Liver (tissue), 3 donors: Measurements from ENCODE around the gene LRP11.

Experiments used
- ATF3 ChIP-seq: IDR thresholded peaks from 2 replicates; pipeline ENCODE4 v1.6.1; 2016; ENCODE audit warnings: antibody characterized with exemption
- CTCF ChIP-seq: fragments of 150-350 bp; IDR thresholded peaks from 2 replicates; pipeline ENCODE4 v1.5.1; 2017; ENCODE audit warnings: improper control_type of control experiment, low read depth, low read length; ENCODE audit not compliant: missing input control
- EGR1 ChIP-seq, 2 donors: IDR thresholded peaks; 2 replicates each; pipeline ENCODE4 v1.6.1; 2016 to 2018; ENCODE audit warnings: antibody characterized with exemption in 2 of 2, low read depth in 2 of 2
- FOXA2 ChIP-seq: IDR thresholded peaks from 2 replicates; pipeline ENCODE4 v1.6.1; 2016; ENCODE audit warnings: antibody characterized with exemption
- GABPA ChIP-seq, 2 donors: IDR thresholded peaks in 1 of 2; conservative IDR thresholded peaks in 1 of 2; 2 replicates each; pipeline ENCODE4 v1.6.1; 2016; ENCODE audit warnings: antibody characterized with exemption in 2 of 2, mild to moderate bottlenecking in 1 of 2, moderate library complexity in 1 of 2
- JUND ChIP-seq, 2 donors: IDR thresholded peaks; 2 replicates each; pipeline ENCODE4 v1.6.1; 2016; ENCODE audit warnings: antibody characterized with exemption in 2 of 2
- MAX ChIP-seq: IDR thresholded peaks from 2 replicates; pipeline ENCODE4 v1.6.1; 2016; ENCODE audit warnings: antibody characterized with exemption
- RAD21 ChIP-seq, 2 donors: IDR thresholded peaks; 2 replicates each; pipeline ENCODE4 v1.6.1; 2016; ENCODE audit warnings: antibody characterized with exemption in 2 of 2, mild to moderate bottlenecking in 2 of 2
- REST ChIP-seq: IDR thresholded peaks from 2 replicates; pipeline ENCODE4 v1.6.1; 2016; ENCODE audit warnings: antibody characterized with exemption, mild to moderate bottlenecking
- SP1 ChIP-seq: IDR thresholded peaks from 2 replicates; pipeline ENCODE4 v1.6.1; 2018; ENCODE audit warnings: antibody characterized with exemption, mild to moderate bottlenecking
- TAF1 ChIP-seq: conservative IDR thresholded peaks from 2 replicates; pipeline ENCODE4 v1.6.1; 2016; ENCODE audit warnings: antibody characterized with exemption, mild to moderate bottlenecking
- ZBTB33 ChIP-seq: IDR thresholded peaks from 2 replicates; pipeline ENCODE4 v1.6.1; 2016; ENCODE audit warnings: antibody characterized with exemption
- donor health status: healthy.
- donor health status: healthy.

GRCh38 chr6:149885888-149886287 lies 21.7 kb upstream of the LRP11 start:
- TF ChIP-seq CTCF (no peak), ATF3 (no peak), MAX (no peak), REST (no peak), SP1 (no peak), TAF1 (no peak), ZBTB33 (no peak), FOXA2 (no peak), RAD21 (IDR thresholded peaks at IDR 0.05) (no peak), EGR1 (IDR thresholded peaks at IDR 0.05; ENCODE audit: low read depth in 2 of 2) (no peak), GABPA (IDR thresholded peaks at IDR 0.05 in 1 of 2, conservative IDR thresholded peaks at IDR 0.05 in 1 of 2) (no peak), JUND (IDR thresholded peaks at IDR 0.05) (no peak)
